CD4-positive, alpha-beta T cell (primary cell): ENCODE data around the gene AGFG1. TPM values are rescaled to one million over a fixed set of nuclear protein-coding genes. Genes with fewer than 3 reads are reported as not detected.

Experiments used
- ATAC-seq: fragments of 200-7000 bp; cut with Tn5 transposase; one replicate; pipeline ENCODE4 v1.10.0; 2022; ENCODE audit warnings: mild to moderate bottlenecking; ENCODE audit not compliant: poor library complexity
- CTCF ChIA-PET: fragments of 350-600 bp; sonication (Branson Sonifier 250); formaldehyde crosslinking; loops from one replicate; lab custom pipeline; 2021; ENCODE audit warnings: antibody characterized with exemption, inconsistent platforms; lab: Charles Lee
- POLR2A ChIA-PET: fragments of 350-600 bp; sonication (Branson Sonifier 250); formaldehyde crosslinking; loops from one replicate; lab custom pipeline; 2021; ENCODE audit warnings: antibody characterized with exemption, inconsistent platforms; lab: Charles Lee
- DNase-seq, 14 experiments: peaks; one replicate each; pipeline ENCODE4 v3.0.0-alpha.2; 2013 to 2020; ENCODE audit warnings: mixed read lengths in 2 of 14
- H3K27ac ChIP-seq, 2 donors: one replicate each; pipeline versions ENCODE4 v1.5.1 to v1.7.0; 2013; ENCODE audit warnings: low read length in 2 of 2, low read depth in 1 of 2, mild to moderate bottlenecking in 1 of 2
- H3K27me3 ChIP-seq, 2 experiments: 1 replicate in 1 of 2; 2 replicates in 1 of 2; pipeline versions ENCODE4 v1.6.1 to v1.7.0; 2013; ENCODE audit warnings: low read length in 2 of 2, control low read depth in 1 of 2, mild to moderate bottlenecking in 1 of 2, moderate library complexity in 1 of 2; ENCODE audit not compliant: insufficient read depth in 2 of 2, control insufficient read depth in 1 of 2
- H3K36me3 ChIP-seq: one replicate; pipeline ENCODE4 v1.6.1; 2013; ENCODE audit warnings: low read length, control low read depth; ENCODE audit not compliant: insufficient read depth
- H3K4me1 ChIP-seq: one replicate; pipeline ENCODE4 v1.6.1; 2013; ENCODE audit warnings: low read length, control low read depth; ENCODE audit not compliant: insufficient read depth
- H3K4me3 ChIP-seq: one replicate; pipeline ENCODE4 v1.5.1; 2013; ENCODE audit warnings: mild to moderate bottlenecking, low read length, moderate library complexity
- H3K9me3 ChIP-seq, 2 experiments: 1 replicate in 1 of 2; 2 replicates in 1 of 2; pipeline versions ENCODE4 v1.6.1 to v1.7.0; 2013; ENCODE audit warnings: low read length in 2 of 2, mild to moderate bottlenecking in 2 of 2, control low read depth in 1 of 2, moderate library complexity in 1 of 2; ENCODE audit not compliant: control insufficient read depth in 1 of 2, insufficient read depth in 1 of 2
- H3K27ac Mint-ChIP-seq: one replicate; pipeline ENCODE4 v1.8.0; 2020; ENCODE audit warnings: mixed read lengths
- H3K27me3 Mint-ChIP-seq: one replicate; pipeline ENCODE4 v1.8.0; 2021; ENCODE audit warnings: mixed read lengths
- H3K36me3 Mint-ChIP-seq: one replicate; pipeline ENCODE4 v1.8.0; 2021; ENCODE audit warnings: low read depth, mixed read lengths
- H3K4me1 Mint-ChIP-seq: one replicate; pipeline ENCODE4 v1.8.0; 2021; ENCODE audit warnings: low read depth, mixed read lengths
- H3K4me3 Mint-ChIP-seq: one replicate; pipeline ENCODE4 v1.8.0; 2020; ENCODE audit warnings: mild to moderate bottlenecking, mixed read lengths
- H3K9me3 Mint-ChIP-seq: one replicate; pipeline ENCODE4 v1.8.0; 2020; ENCODE audit warnings: mixed read lengths
- intact Hi-C, 2 experiments: fragments of 100-400 bp; cut with DNase I in 1 of 2; cut with micrococcal nuclease in 1 of 2; formaldehyde crosslinking; loops; one replicate each; pipeline versions ENCODE4 v1.15.1 to v1.9.0; 2023 to 2025; cut with DNase I, micrococcal nuclease
- total RNA-seq, 174 experiments: library from RNA in 2 of 174; stranded (reverse) in 2 of 174; gene quantifications; one replicate each; pipeline ENCODE4 v1.2.3 and lab custom pipeline; 2021 to 2026
- TF ChIP-seq, protein P1 (sequence below): fragments of 200-600 bp; IDR thresholded peaks from one replicate; pipeline ENCODE4 v1.8.0; 2022; ENCODE audit warnings: antibody characterized with exemption, mild to moderate bottlenecking

Gene AGFG1
- total RNA-seq, 2 experiments from 2014 or later: 49.9 to 55.9 TPM

- ChIA-PET CTCF (interaction anchor here (1.5 kb wide), 1 partner anchor 301 kb away, joined by 3 read pairs; no protein-coding TSS in a partner anchor), POLR2A (interaction anchor here (1.0 to 1.6 kb wide), 4 partner anchors 8 to 15 kb away, joined by 5 to 8 read pairs (median 7); no protein-coding TSS in a partner anchor)
- H3K36me3 ChIP-seq: no peaks in the 10 kb centered on the region
- H3K4me3 ChIP-seq: no peak overlapping the region
- intact Hi-C loops: no loop called here
- no peaks in the 10 kb centered on the region for H3K9me3 ChIP-seq
- peaks cover 81% of the 10 kb centered on the region for H3K4me1 Mint-ChIP-seq
- peak overlapping the region in 1 of 2 donors; percentile 26 for H3K27ac ChIP-seq
- TF ChIP-seq, protein P1, sequence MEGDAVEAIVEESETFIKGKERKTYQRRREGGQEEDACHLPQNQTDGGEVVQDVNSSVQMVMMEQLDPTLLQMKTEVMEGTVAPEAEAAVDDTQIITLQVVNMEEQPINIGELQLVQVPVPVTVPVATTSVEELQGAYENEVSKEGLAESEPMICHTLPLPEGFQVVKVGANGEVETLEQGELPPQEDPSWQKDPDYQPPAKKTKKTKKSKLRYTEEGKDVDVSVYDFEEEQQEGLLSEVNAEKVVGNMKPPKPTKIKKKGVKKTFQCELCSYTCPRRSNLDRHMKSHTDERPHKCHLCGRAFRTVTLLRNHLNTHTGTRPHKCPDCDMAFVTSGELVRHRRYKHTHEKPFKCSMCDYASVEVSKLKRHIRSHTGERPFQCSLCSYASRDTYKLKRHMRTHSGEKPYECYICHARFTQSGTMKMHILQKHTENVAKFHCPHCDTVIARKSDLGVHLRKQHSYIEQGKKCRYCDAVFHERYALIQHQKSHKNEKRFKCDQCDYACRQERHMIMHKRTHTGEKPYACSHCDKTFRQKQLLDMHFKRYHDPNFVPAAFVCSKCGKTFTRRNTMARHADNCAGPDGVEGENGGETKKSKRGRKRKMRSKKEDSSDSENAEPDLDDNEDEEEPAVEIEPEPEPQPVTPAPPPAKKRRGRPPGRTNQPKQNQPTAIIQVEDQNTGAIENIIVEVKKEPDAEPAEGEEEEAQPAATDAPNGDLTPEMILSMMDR: no peak
- H3K27me3 ChIP-seq: no peaks in the 10 kb centered on the region
- H3K4me3 Mint-ChIP-seq: peak overlapping the region; percentile 61
- DNase-seq (no peak), ATAC-seq (no peak)
- H3K9me3 Mint-ChIP-seq: no peaks in the 10 kb centered on the region
- peak overlapping the region; percentile 70 for H3K27ac Mint-ChIP-seq
- no peaks in the 10 kb centered on the region for H3K36me3 Mint-ChIP-seq
- H3K27me3 Mint-ChIP-seq: no peaks in the 10 kb centered on the region
- H3K4me1 ChIP-seq: peaks cover 64% of the 10 kb centered on the region
These were observed 7.1 kb upstream of the AGFG1 start for GRCh38 chr2:227464851-227465250.

- ChIA-PET POLR2A (interaction anchor here (0.8 kb wide), 1 partner anchor 9 kb away, joined by 3 read pairs; no protein-coding TSS in a partner anchor), CTCF (no interaction called here)
- Histone ChIP-seq H3K9me3 (no peaks in the 10 kb centered on the region), H3K4me3 (no peak overlapping the region), H3K36me3 (no peaks in the 10 kb centered on the region), H3K27me3 (no peaks in the 10 kb centered on the region), H3K27ac (no peak overlapping the region), H3K4me1 (peaks cover 57% of the 10 kb centered on the region)
- intact Hi-C loops: no loop called here
- H3K27me3 Mint-ChIP-seq: no peaks in the 10 kb centered on the region
- no peak for DNase-seq
- peaks cover 69% of the 10 kb centered on the region for H3K4me1 Mint-ChIP-seq
- peak overlapping the region; percentile 8 for H3K27ac Mint-ChIP-seq
- no peaks in the 10 kb centered on the region for H3K36me3 Mint-ChIP-seq
- peak overlapping the region; percentile 49 for H3K4me3 Mint-ChIP-seq
- TF ChIP-seq, protein P1: no peak
- no peaks in the 10 kb centered on the region for H3K9me3 Mint-ChIP-seq
- ATAC-seq: no peak
These were observed 4.9 kb upstream of the AGFG1 start for GRCh38 chr2:227466887-227467600.

GRCh38 chr2:227471412-227471811 lies 544 bp upstream of the AGFG1 start:
- H3K36me3 ChIP-seq: no peaks in the 10 kb centered on the region
- peaks cover 4% of the 10 kb centered on the region for H3K36me3 Mint-ChIP-seq
- no peak for ATAC-seq
- H3K27ac Mint-ChIP-seq: peak overlapping the region; percentile 73
- H3K4me1 ChIP-seq: peaks cover 22% of the 10 kb centered on the region
- TF ChIP-seq, protein P1: no peak
- POLR2A ChIA-PET: no interaction called here
- H3K9me3 ChIP-seq: no peaks in the 10 kb centered on the region
- H3K4me3 Mint-ChIP-seq: peak overlapping the region; percentile 81
- H3K27ac ChIP-seq: no peak overlapping the region
- H3K4me3 ChIP-seq: no peak overlapping the region
- DNase-seq: no peak
- H3K4me1 Mint-ChIP-seq: peaks cover 64% of the 10 kb centered on the region
- no peaks in the 10 kb centered on the region for H3K9me3 Mint-ChIP-seq
- H3K27me3 Mint-ChIP-seq: no peaks in the 10 kb centered on the region
- intact Hi-C loops: loop anchor here (5.0 to 10.0 kb wide), 4 partner anchors 63 to 637 kb away; partner anchors contain the start of gene RHBDD1 (in 1 of the 2)
- no peaks in the 10 kb centered on the region for H3K27me3 ChIP-seq
- CTCF ChIA-PET: interaction anchor here (0.8 to 1.4 kb wide), 2 partner anchors 11 to 17 kb away, joined by 3 read pairs; no protein-coding TSS in a partner anchor
